Middle frontal gyrus (tissue), 1 donor: Measurements from ENCODE around the gene CNTF.

ENCODE experiments used
- DNase-seq: peaks from one replicate; pipeline ENCODE4 v3.0.0-alpha.2; 2015; ENCODE audit warnings: low spot score; ENCODE audit errors: extremely low spot score

Gene CNTF

GRCh38 chr11:58641803-58642581 lies 19.5 kb downstream of the CNTF start:
- no peak for DNase-seq

- DNase-seq: no peak
Observed at GRCh38 chr11:58645854-58646253, 23.4 kb downstream of the CNTF start.

- DNase-seq: no peak
Observed at GRCh38 chr11:58647141-58647699, 24.8 kb downstream of the CNTF start.

GRCh38 chr11:58647866-58648265 lies 25.4 kb downstream of the CNTF start:
- no peak for DNase-seq

- no peak for DNase-seq
Observed at GRCh38 chr11:58649623-58650022, 27.2 kb downstream of the CNTF start.

GRCh38 chr11:58650496-58650895 lies 28.0 kb downstream of the CNTF start:
- DNase-seq: no peak

GRCh38 chr11:58652726-58653280 lies 30.3 kb downstream of the CNTF start:
- DNase-seq: no peak

GRCh38 chr11:58654079-58654907 lies 31.8 kb downstream of the CNTF start:
- peak; percentile 50 for DNase-seq

- no peak for DNase-seq
Observed at GRCh38 chr11:58654908-58655296, 32.4 kb downstream of the CNTF start.

- no peak for DNase-seq
Observed at GRCh38 chr11:58656348-58656747, 33.9 kb downstream of the CNTF start.

- DNase-seq: no peak
Observed at GRCh38 chr11:58658623-58659022, 36.2 kb downstream of the CNTF start.

GRCh38 chr11:58659404-58659803 lies 36.9 kb downstream of the CNTF start:
- DNase-seq: no peak

- DNase-seq: no peak
Observed at GRCh38 chr11:58659910-58660570, 37.6 kb downstream of the CNTF start.

GRCh38 chr11:58671983-58672633 lies 49.6 kb downstream of the CNTF start:
- no peak for DNase-seq

GRCh38 chr11:58674609-58675008 lies 52.1 kb downstream of the CNTF start:
- DNase-seq: no peak
